NK-92 (cell line): ENCODE data around the gene CCDC134.
"Not testable (repeated sequence)": the region's sequence is repeated elsewhere in the genome, so short reads cannot be mapped to it uniquely, and the experiment has no call there.

ENCODE experiments used
- DNase-seq: peaks from one replicate; lab custom pipeline; 2025; ENCODE audit not compliant: unreplicated experiment; lab: John Stamatoyannopoulos, UW

The CCDC134 gene

DNA sequence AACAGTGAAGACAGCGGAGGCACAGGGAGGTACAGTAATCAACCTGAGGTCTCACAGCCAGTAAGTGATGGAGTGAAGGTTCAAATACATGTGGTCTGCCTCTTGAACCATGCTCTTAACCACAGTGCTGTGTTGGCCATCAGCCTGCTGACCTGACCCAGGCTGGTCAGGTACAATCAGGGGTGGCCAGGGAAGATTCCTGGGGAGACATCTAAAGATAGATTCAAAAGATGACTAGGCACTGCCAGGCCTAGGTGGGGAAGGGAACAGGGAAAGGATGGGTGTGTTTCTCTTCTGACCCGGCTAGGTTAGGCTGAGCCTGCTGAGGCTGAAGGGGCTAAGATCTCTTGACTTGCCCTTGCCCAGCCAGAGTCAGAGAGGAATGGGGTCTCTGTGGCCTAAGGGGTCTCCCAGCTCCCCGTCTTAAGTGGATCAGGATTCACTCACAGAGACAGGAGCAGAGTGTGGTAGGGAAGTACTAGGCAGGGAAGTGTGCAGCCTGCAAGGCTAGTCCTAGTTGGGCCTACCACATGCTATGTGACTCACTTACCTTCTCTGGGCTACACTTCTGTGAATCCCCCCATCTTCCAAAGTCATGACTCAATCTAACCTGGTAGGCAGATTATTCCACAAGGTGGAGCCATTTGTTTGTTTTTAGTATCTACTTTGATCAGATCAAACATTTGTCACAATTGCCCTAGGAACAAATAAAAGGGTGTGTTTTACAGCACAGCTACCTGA lies 22.0 kb downstream of the CCDC134 start:
- DNase-seq = no peak

DNA sequence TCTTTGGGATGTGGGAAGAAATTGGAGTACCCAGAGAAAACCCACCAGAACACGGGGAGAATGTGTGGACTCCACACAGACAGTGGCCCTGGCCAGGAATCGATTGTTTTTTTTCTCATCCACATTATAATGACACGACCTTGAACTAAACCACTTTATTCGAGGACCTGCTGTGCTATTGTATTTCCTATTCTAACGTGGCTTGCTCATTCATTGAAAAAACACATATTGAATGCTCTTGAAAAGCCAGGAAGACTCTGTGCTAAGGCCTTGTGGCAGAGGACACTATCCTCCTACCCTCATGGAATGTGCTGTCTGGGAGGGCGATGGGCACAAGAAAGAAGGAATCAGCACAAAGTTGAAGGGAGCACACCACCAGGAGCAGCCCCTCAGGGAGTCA lies 23.3 kb downstream of the CCDC134 start:
- DNase-seq = no peak

DNA sequence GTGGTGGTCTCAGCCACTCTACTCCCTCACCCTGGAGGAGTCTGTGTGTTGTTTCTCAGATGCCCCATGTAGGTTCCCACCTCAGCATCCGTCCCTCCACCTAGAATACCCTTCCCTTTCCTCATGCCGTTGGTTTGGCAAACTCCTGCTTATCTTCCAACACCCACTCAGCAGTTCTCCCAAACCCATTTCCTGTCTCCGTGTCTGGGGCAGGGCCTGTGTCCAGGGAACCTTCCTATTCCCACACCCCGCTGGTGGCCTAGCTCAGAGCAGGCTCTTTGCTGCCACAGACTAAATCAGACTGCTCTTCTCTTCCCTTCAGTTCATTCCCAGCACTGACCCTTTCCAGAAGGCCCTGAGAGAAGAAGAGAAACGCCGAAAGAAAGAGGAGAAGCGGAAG lies 24.9 kb downstream of the CCDC134 start:
- DNase-seq = no peak

DNA sequence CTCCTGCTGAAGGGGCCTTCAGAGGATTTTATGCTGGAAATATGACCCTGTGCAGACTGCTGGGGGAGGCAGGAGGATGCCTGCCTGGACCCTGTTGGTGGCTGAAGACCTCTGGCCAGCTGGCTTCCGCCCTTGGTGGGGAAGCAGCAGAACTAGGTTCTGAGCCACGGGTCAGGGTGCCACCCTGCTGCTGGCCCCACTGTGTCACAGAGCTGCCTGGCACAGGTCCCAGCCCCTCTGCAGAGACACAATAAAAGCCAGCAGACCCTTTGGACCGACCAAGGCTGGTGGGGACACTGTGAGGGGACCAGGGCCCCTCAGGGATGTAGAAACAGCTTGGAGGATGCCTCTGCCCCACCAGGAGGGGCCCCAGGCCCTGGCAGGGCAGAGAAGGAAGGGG lies 25.5 kb downstream of the CCDC134 start:
- DNase-seq = no peak

DNA sequence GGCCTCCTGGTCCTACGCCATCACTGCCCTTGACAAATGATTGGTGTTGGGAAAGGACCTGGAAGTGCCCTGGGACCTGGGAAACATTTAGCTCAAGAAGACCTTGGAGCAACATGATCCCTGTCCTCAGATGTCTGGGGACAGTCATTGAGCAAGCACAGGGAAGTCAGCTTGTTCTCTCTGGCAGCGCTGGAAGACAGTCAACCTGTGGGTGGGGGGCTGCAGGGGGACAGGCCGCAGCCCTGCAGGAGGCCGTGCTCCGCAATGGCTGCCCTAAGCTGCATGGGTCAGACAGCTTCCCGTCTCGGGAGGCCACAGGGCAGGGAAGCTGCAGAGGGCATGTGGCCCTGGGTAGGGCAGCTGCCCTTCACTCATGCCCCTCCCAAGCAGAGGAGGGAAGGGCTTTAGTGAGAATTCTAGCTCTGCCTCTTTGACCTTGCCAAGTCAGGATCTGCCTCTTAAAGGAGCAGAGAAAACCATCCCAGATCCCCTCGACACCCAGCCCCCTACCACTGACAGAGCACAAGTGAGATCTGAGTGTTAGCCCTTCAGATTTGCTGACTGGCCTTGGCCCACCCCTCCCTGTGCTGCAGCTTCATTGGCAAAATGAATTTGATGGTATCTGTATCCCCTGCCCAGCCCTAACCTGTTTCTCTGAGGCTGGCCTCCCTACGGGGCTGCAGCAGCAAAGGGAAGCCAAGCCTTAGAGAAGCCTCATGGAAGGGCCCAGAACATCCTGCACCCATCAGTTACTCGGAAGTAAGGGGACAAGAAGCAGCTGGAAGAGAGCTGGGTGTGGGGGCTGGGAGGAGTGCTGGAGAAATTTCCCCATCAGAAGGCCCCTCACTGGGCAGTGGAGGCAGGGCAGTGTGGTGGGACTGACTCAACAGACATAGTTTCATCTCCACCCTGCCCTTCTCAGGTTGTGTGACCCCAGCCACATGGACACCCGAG lies 26.2 kb downstream of the CCDC134 start:
- DNase-seq = no peak

DNA sequence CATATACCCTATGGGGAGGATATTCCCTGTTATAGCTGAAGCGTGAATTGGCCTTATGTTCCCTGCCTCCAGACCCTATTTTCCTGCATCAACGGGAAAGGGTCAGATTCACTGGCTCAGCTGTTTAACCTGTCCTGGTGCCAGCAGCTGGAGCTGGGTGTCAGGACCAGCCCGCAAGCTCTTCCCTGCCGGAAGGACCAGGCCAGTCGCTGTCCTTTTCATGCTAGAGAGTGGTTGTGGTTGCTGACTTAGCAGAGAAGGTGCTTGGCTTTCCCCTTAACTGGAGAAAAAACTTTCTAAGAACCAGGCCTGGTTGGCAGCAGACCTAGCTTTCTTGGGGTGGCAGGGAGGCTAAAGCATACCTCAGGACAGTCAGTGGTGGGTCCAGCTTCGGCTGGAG lies 27.2 kb downstream of the CCDC134 start:
- DNase-seq = no peak

DNA sequence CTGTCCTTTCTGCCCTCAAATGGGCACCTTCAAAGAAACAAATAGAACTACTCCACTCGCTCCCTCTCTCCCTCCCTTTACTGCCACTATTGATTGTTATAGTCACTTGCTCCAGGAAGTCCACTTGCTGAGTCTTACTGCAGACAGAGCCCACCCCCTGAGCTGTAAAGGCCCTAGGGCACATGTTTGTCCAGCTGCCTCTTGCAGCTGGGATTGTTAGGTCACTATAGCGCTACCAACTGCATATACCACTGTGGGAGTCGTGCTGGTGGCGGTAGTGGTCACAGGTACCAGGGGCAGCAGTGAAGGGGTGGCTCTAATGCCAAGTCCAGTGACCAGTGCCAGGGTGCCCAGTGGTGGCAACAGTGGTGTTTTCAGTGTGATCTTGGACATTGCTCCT lies 28.0 kb downstream of the CCDC134 start:
- DNase-seq = no peak

DNA sequence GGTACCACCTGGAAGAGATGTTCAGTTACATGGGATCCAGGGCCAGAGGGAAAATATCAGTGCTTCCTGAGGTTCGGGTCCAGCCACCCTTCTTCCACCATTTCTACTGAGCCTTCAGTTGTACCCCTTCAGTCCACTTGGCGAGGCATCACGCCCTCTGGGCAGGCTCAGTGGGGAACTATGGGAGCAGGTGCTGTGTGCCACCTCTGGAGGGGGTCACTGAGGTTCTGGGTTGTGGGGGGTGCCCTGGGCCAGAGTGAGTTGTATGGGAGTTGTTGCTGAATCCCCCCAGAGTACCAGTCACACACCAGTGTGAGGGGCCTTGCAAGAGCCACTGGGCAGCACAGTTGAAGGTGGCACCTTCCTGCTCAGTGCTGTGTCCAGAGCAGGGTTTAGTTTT lies 29.7 kb downstream of the CCDC134 start:
- no peak for DNase-seq

DNA sequence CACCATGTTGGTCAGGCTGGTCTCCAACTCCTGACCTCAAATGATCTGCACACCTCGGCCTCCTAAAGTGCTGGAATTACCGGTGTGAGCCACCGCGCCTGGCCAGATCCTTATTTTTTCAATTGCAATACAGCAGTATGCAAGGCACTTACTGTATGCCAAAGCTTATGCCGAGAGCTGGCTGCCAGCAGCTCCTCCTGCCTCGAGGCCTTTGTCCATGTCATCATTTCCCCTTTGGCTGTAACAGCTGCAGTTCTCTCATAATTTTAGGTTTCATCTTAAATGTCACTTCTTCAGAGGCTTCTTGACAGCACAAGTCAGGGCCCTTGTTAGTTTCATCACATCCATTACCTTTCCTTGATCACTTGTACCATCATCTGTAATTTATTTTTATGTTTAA lies 30.9 kb downstream of the CCDC134 start:
- DNase-seq = no peak

DNA sequence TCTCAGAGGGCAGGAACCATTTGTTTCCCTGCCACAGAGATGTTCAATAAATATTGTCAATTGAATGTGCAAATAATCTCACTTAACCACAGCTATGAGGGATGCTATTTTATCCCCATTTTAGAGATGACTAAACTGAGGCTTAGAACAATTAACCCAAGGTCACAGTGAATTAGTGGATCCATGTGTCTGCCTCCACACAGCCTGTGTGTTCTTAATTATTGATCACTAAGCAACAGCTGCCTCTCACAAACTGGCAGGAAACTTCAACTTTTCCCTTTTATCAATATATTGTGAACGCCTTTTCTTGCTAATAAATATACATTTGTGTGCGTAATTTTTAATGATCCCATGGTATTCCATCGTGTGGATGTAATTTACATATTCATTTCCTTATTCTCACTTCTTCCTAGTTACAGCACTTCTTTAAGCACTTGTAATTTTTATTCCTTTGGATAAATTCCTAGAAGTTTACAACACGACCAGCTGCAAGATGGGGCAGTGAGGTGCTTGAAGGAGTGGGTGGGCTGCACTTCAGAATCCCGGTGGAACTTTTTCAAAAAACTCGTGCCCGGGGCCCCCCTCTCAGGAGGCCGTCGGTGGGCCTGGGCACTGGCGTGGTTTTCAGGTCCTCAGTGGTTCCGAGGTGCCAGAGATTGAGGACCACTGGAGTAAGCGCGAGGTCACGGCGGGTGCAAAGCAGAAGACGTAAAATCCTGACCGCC lies 31.5 kb downstream of the CCDC134 start:
- no peak for DNase-seq

DNA sequence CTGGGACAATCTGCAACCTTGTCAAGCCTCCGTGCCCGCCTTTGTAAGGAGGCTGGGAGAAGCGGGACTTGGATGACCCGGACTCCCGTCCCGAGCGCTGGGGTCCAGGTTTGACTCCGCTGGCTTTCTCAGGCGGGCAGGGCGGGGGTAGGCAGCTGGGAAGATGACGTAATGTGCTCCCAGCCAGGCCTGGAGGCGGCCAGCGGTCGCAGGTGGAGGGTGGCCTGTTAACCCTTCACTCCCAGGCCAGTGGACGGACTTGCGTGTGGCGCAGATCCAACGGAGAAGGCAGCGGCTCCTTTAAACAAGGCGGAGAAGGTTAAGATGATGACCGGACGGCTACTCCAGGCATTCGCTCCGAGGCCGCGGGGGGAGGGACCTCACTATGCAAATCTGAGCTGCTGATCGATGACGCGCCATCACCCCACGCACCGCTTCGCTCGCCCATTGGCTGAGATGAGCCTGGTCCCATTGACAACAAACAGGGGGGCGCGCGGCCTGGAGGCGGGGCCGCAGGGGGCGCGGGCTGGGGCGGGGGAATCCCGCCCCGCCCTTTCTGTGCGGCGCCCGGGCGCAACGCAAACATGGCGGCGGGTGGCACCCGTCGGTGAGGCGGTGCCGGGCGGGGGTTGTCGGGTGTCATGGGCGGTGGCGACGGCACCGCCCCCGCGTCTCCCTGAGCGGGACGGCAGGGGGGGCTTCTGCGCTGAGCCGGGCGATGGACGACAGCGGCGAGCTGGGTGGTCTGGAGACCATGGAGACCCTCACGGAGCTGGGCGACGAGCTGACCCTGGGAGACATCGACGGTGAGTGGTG lies 32.3 kb downstream of the CCDC134 start, which contains the start of gene SREBF2:
Gene SREBF2, plus strand, starts transcription at position 553 of the 816 bp plus-strand sequence. Its CDS starts 166 bp downstream, at position 719.
- DNase-seq = peak; percentile 94

DNA sequence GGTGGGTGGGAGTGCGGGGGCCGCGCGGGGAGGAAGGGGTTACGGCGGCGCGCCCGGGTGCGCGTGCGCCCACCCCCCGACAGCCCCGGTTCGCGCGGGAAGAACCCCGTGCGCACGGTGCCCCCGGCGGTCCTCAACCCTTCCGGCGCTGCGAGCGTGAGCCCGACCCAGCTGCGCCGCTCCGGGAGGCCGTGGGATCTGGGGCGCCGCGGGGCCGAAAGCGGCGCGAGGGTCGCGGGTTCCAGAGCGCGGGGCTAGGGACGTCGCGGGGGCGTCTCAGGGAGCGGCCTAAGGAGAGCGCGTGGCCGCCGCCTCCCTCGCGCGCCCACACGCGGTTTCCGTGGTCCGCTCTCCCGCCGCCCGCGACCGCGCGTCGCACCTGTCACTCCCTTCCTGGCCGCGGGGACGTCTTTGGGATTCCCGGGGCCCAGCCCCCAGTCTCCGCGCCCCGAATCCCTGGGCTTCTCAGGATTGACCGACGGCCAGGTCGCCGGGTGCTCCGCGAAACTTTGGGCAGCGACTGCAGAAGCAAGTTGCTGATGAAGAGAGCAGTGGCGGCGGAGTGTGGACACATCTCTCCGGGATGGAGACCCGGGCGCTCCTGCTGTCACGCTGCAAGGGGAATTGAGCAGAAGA lies 33.0 kb downstream of the CCDC134 start:
- DNase-seq = no peak

DNA sequence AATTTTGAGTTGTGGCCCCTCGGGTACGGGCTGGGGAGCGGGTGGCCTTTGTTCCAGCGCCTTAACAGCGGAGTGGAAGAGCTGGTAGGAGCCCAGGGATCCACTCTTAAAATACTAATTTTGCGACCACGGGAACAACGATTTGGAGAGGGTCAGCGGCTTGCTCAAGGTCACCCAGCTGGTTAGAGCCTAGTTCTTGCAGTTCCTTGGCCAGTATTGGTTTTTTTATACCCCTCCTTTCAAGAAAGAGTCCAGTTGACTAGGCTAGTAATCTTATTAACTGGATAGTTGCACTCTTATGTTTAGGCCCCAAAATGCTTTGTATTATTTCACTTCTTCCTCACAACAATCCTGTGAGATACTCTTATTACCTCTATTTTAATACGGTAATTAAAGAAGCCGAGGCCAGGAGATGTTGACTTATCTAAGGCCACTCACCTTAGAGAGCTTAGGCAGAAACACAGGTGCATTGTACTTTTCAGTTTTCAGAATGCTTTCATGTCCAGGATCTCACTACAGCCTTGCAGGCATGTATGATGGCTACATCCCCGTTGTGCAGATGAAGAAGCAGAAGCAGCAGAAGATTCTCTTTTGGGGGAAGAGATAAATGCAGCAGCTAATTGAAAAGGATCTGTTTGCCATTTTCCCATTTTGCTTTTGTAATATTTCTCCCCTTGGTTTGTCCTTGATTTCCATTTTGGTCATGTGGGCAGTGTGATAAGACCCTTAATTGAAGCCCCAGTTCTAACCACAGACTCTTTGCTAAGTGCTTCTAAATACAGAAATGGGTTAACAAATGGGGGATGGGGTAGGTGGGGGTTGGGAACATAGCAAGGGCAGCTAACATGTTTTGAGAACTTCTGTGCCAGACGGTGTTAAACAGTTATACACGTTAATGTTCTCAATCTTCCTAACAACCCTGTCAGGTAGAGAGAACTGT lies 33.8 kb downstream of the CCDC134 start:
- no peak for DNase-seq

DNA sequence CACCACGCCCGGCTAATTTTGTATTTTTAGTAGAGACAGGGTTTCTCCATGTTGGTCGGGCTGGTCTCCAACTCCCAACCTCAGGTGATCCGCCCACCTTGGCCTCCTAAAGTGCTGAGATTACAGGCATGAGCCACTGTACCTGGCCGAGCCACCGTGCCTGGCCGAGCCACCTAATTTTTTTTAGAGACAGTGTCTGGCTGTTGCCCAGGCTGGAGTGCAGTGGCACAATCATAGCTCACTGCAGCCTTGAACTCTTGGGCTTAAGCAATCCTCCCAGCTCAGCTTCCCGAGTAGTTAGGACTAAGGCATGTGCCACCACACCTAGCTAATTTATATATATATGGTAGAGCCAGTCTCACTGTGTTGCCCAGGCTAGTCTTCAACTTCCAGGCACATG lies 35.0 kb downstream of the CCDC134 start:
- not testable (repeated sequence) for DNase-seq

DNA sequence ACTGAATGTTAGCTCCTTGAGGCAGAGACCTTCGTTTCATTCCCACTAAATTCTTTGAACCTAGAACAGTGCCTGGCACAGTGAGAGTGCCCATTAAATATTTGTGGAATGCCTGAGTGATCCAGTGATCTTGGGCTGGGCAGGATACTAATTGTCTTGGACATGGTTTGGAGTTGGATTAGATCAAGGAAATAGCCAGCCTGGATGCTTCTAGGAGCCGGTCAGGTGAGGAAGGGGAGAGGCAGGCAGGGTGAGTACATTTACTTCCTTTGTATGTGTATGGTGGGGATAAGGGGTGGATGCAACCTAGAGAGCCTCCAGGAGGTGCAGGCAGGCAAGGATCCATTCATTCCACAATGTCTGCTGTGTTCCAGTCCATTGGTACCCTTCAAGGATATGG lies 36.1 kb downstream of the CCDC134 start:
- no peak for DNase-seq

DNA sequence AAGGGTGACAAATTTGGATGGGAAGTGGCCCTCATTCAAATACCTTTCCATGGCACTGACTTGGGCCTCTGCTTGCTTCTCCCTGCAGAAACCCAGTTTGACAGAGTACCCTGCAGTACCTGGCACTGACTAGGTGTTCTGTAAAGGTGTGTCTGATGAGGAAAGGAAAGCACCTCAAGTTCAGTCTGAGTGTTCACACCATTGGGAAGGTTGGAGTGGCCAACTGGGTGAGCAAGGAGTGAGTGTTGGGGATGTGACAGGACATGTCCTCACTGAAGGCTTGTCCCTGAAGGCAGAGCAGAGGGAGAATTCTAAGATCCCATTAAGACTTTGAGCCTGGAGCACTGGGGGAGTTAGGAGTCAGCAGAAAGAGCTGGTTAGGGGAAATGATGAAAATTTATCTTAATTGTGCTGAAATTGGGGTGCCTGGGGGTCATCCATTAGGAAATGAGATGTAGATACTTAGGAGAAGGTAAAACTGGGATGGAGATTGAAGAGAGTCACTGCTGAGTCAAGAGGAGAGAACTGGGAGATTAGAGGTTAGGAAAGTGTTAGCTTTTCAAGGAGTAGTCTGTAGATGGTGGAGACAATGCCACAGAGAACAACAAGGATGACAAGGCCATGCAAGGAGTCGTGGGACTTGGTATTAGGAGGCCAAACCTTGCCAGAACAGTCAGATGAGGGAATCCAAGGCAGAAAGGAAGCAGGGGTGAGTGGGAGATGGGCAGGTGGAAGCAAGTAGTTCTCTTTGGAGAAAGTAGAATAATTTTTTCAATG lies 38.6 kb downstream of the CCDC134 start:
- DNase-seq = no peak

DNA sequence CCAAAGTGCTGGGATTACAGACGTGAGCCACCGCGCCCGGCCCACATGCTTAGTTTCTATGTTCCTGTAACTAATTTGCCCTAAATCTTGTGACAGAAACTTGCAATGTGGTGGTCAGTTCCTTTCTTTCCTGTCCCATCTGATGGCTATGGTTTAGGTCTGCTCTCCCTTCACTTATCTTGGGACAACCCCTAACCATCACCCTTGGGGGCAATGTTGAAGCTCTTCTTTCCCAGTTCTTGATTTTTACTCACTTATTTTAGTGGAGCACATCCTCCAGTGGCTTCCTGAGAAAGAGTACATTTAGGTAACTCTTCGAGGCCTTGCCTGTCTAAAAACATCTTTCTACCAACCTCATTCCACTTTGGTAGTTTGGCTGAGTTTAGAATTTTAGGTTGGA lies 39.7 kb downstream of the CCDC134 start:
- no peak for DNase-seq

DNA sequence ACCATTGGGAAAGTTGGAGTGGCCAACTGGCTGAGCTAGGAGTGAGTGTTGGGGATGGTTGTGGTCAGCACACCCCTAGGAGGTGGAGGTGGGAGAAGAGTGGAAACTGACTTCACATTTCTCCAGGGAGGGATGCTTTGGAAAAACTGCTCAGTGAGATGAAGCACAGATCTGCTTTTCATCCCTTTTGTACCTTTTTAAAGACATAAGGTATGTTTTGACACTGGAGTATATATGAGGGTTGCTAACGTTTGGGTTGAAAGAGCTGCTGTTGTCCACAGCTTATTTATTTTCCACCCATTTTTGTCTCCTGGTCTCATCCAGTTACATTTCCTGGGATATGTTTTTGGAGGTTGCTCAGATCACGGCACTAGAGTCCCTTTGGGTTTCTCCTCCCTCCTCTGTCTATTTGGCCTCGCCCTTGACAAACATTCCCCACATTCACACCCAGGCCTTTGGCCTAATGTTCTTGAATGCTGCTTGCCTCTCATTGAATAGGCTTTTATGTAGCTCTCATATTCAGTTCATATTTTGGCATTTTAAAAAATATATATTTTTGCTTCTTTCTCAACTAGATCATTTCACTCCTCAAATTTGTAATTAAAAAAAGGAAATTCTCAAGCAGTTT lies 40.7 kb downstream of the CCDC134 start:
- DNase-seq = no peak
